Neural progenitor cell (in vitro differentiated cells): ENCODE data around the gene RAB1B. TPM values are rescaled to one million over a fixed set of nuclear protein-coding genes. Genes with fewer than 3 reads are reported as not detected.

ENCODE experiments used
- DNase-seq: peaks from one replicate; pipeline ENCODE4 v3.0.0-alpha.2; 2016; ENCODE audit warnings: low spot score
- H2AFZ ChIP-seq: fragments of 200-600 bp; sonication (generic); replicated peaks from 2 replicates; pipeline ENCODE4 v1.6.1; 2016; ENCODE audit warnings: antibody characterized with exemption
- H3F3A ChIP-seq: fragments of 200-600 bp; sonication (generic); 2 replicates; pipeline ENCODE4 v1.6.1; 2016; ENCODE audit warnings: antibody characterized with exemption, low read depth
- H3K27ac ChIP-seq: fragments of 200-600 bp; sonication (generic); 2 replicates; pipeline ENCODE4 v1.5.1; 2016; ENCODE audit warnings: mild to moderate bottlenecking
- H3K27me3 ChIP-seq: fragments of 200-600 bp; sonication (generic); 2 replicates; pipeline ENCODE4 v1.6.1; 2016; ENCODE audit warnings: mild to moderate bottlenecking, moderate library complexity
- H3K36me3 ChIP-seq: fragments of 200-600 bp; sonication (generic); 2 replicates; pipeline ENCODE4 v1.5.1; 2016
- H3K4me1 ChIP-seq: fragments of 200-600 bp; sonication (generic); 2 replicates; pipeline ENCODE4 v1.6.1; 2016; ENCODE audit warnings: mixed run types
- H3K4me2 ChIP-seq: fragments of 200-600 bp; sonication (generic); 2 replicates; pipeline ENCODE4 v1.6.1; 2016
- H3K4me3 ChIP-seq: fragments of 200-600 bp; sonication (generic); 2 replicates; pipeline ENCODE4 v1.5.1; 2016
- H3K79me2 ChIP-seq: fragments of 200-600 bp; sonication (generic); 2 replicates; pipeline ENCODE4 v1.6.1; 2016; ENCODE audit warnings: low read depth
- H3K9ac ChIP-seq: fragments of 200-600 bp; sonication (generic); 2 replicates; pipeline ENCODE4 v1.6.1; 2016
- H3K9me3 ChIP-seq: fragments of 200-600 bp; sonication (generic); 2 replicates; pipeline ENCODE4 v1.5.1; 2016; ENCODE audit warnings: low read depth
- H4K20me1 ChIP-seq: fragments of 200-600 bp; sonication (generic); 2 replicates; pipeline ENCODE4 v1.6.1; 2016; ENCODE audit warnings: low read depth
- H3K27ac Mint-ChIP-seq: 3 replicates; pipeline ENCODE4 v1.8.0; 2021; ENCODE audit warnings: mixed read lengths
- H3K27me3 Mint-ChIP-seq: 2 replicates; pipeline ENCODE4 v1.8.0; 2022; ENCODE audit warnings: low read depth, mild to moderate bottlenecking, inconsistent platforms, moderate library complexity, mixed read lengths; ENCODE audit not compliant: insufficient read depth
- H3K36me3 Mint-ChIP-seq: 3 replicates; pipeline ENCODE4 v1.8.0; 2021; ENCODE audit warnings: mixed read lengths
- H3K4me1 Mint-ChIP-seq: 3 replicates; pipeline ENCODE4 v1.8.0; 2021; ENCODE audit warnings: mixed read lengths
- H3K4me3 Mint-ChIP-seq: 3 replicates; pipeline ENCODE4 v1.8.0; 2021; ENCODE audit warnings: mild to moderate bottlenecking, moderate library complexity, mixed read lengths
- H3K9me3 Mint-ChIP-seq: 3 replicates; pipeline ENCODE4 v1.8.0; 2020; ENCODE audit warnings: mixed read lengths
- CTCF ChIP-seq: fragments of 200-600 bp; sonication (generic); IDR thresholded peaks from 2 replicates; pipeline ENCODE4 v1.5.1; 2017; ENCODE audit warnings: antibody characterized with exemption, mild to moderate bottlenecking
- EZH2 ChIP-seq: fragments of 200-600 bp; sonication (generic); IDR thresholded peaks from 2 replicates; pipeline ENCODE4 v1.6.1; 2017; ENCODE audit warnings: antibody characterized with exemption, mild to moderate bottlenecking, moderate library complexity
- EZH2phosphoT487 ChIP-seq: fragments of 200-600 bp; sonication (generic); IDR thresholded peaks from 2 replicates; pipeline ENCODE4 v1.6.1; 2017; ENCODE audit warnings: antibody characterized with exemption
- total RNA-seq: library from RNA; depleted of rRNA; stranded (reverse); fragments of >200 nt; gene quantifications from 2 replicates; pipeline ENCODE4 v1.2.3, GENCODE V29; 2015; ENCODE audit warnings: low replicate concordance

Gene RAB1B
- total RNA-seq, 1 donor from 2014 or later = 54.0 TPM

- TF ChIP-seq CTCF (no peak), EZH2 (no peak), EZH2phosphoT487 (no peak)
- peaks cover 24% of the 10 kb centered on the region for H3K36me3 Mint-ChIP-seq
- peaks cover 4% of the 10 kb centered on the region for H3K36me3 ChIP-seq
- H3K9me3 Mint-ChIP-seq = no peaks in the 10 kb centered on the region
- H3K79me2 ChIP-seq = peaks cover 13% of the 10 kb centered on the region
- H3K4me2 ChIP-seq = no peak overlapping the region
- H3K27ac ChIP-seq = no peak overlapping the region
- no peak for DNase-seq
- peaks cover 9% of the 10 kb centered on the region for H3K4me1 ChIP-seq
- H3K4me3 Mint-ChIP-seq = no peak overlapping the region
- peaks cover 43% of the 10 kb centered on the region for H4K20me1 ChIP-seq
- no peak overlapping the region for H3K9ac ChIP-seq
- H2AFZ ChIP-seq = no peak overlapping the region
- no peak overlapping the region for H3K27ac Mint-ChIP-seq
- H3K27me3 Mint-ChIP-seq = peaks cover 14% of the 10 kb centered on the region
- H3K4me3 ChIP-seq = no peak overlapping the region
- H3K27me3 ChIP-seq = no peaks in the 10 kb centered on the region
- no peaks in the 10 kb centered on the region for H3K9me3 ChIP-seq
- H3K4me1 Mint-ChIP-seq = peaks cover 15% of the 10 kb centered on the region
- H3F3A ChIP-seq = peaks cover 24% of the 10 kb centered on the region
These were observed 4.7 kb upstream of the RAB1B start for GRCh38 chr11:66263785-66264184.

GRCh38 chr11:66264383-66264782 is 4.1 kb upstream of the RAB1B start:
- Mint-ChIP-seq H3K27ac (no peak overlapping the region), H3K27me3 (peaks cover 13% of the 10 kb centered on the region), H3K9me3 (no peaks in the 10 kb centered on the region), H3K4me3 (no peak overlapping the region), H3K4me1 (peaks cover 12% of the 10 kb centered on the region), H3K36me3 (peaks cover 18% of the 10 kb centered on the region)
- Histone ChIP-seq H3K4me3 (no peak overlapping the region), H3K79me2 (peaks cover 13% of the 10 kb centered on the region), H3K9me3 (no peaks in the 10 kb centered on the region), H3K4me1 (peaks cover 7% of the 10 kb centered on the region), H3F3A (peaks cover 29% of the 10 kb centered on the region), H3K27me3 (no peaks in the 10 kb centered on the region), H4K20me1 (peaks cover 37% of the 10 kb centered on the region), H3K9ac (no peak overlapping the region), H3K36me3 (no peaks in the 10 kb centered on the region), H3K27ac (no peak overlapping the region), H3K4me2 (no peak overlapping the region), H2AFZ (no peak overlapping the region)
- TF ChIP-seq CTCF (no peak), EZH2 (no peak), EZH2phosphoT487 (no peak)
- no peak for DNase-seq

- H3K9me3 ChIP-seq = no peaks in the 10 kb centered on the region
- no peak overlapping the region for H3K9ac ChIP-seq
These were observed 3.5 kb upstream of the RAB1B start for GRCh38 chr11:66264914-66265313.

More at GRCh38 chr11:66264914-66265313, 3.5 kb upstream of the RAB1B start:
- Mint-ChIP-seq H3K27me3 (peaks cover 13% of the 10 kb centered on the region), H3K4me1 (peaks cover 13% of the 10 kb centered on the region), H3K4me3 (no peak overlapping the region), H3K9me3 (no peaks in the 10 kb centered on the region), H3K27ac (no peak overlapping the region), H3K36me3 (peaks cover 13% of the 10 kb centered on the region)
- peaks cover 13% of the 10 kb centered on the region for H3K79me2 ChIP-seq
- no peak overlapping the region for H3K27ac ChIP-seq
- H2AFZ ChIP-seq = no peak overlapping the region
- no peaks in the 10 kb centered on the region for H3K36me3 ChIP-seq
- no peaks in the 10 kb centered on the region for H3K27me3 ChIP-seq
- H3K4me3 ChIP-seq = no peak overlapping the region
- H3K4me2 ChIP-seq = no peak overlapping the region
- peaks cover 37% of the 10 kb centered on the region for H4K20me1 ChIP-seq
- H3K4me1 ChIP-seq = peaks cover 12% of the 10 kb centered on the region
- H3F3A ChIP-seq = peaks cover 34% of the 10 kb centered on the region
- TF ChIP-seq EZH2 = no peak
- TF ChIP-seq CTCF = peak; percentile 64
- no peak for TF ChIP-seq EZH2phosphoT487
- DNase-seq = peak; percentile 55
